Stimulated activated CD4-positive, alpha-beta T cell treated with anti-CD3 and anti-CD28 coated beads, Interleukin-12 subunit alpha, Interleukin-12 subunit beta, amount 100 ng/mL, for 4 hours (primary cell): ENCODE data around the gene DIS3L2.
"Not testable (repeated sequence)": the region's sequence is repeated elsewhere in the genome, so short reads cannot be mapped to it uniquely, and the experiment has no call there.

ENCODE experiments used
- DNase-seq: peaks from one replicate; pipeline ENCODE4 v3.0.0-alpha.2; 2020

Gene DIS3L2

GRCh38 chr2:231928901-231929725 lies 32.4 kb upstream of the DIS3L2 start:
- DNase-seq = no peak

DNA sequence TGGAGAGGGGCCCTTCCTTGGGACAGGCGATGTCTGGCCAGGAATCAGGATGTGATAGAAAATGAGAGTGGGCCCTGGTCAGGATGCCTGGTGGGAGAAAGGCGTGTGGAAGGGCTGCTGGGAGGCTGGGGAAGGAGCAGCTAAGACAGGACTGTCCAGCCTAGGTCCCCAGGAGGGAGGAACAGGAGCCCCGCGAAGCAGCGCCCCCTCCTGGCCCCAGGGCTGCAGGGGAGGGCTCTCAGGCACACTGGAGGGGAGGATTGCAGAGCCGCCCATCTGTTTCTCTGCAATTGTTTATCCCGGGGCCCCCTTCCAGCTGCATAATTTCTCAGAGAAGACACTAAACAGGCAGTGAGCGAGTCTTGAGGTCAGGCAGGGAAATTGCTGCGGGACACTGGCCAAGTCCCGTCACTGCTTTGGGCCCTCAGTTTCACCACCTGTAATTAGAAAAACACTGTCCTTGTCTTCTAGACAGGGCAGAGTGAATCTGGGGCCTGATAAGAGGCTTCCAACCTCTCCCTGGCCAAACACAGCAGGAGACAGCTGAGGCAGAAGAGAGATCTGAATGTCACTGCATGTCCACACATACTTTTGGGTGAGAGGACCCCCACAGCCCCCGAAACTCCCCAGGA lies 31.4 kb upstream of the DIS3L2 start:
- peak; percentile 17 for DNase-seq

GRCh38 chr2:231930593-231931281 lies 30.8 kb upstream of the DIS3L2 start:
- no peak for DNase-seq

DNA sequence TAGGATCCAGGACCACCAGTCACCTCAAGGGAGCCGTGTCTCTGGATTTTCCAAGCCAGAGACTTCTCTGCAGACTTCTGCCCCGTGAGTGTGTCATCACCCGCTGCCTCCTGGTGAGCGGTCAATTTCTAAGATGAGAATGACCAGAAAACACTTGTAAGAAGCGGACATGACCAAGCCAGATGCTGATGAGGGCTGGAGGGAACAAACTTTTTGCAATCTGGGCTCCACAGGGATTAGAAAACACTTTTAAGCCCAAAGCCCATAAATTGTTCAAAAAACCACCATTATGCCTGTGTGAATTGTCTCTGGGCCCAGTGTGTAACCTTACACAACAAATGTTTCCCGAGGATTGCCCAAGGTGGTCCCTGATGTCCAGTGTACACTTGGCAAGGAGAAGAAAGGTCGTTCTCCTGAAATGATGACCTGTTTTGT lies 30.0 kb upstream of the DIS3L2 start:
- no peak for DNase-seq

- no peak for DNase-seq
These were observed 28.9 kb upstream of the DIS3L2 start for GRCh38 chr2:231932711-231932970.

DNA sequence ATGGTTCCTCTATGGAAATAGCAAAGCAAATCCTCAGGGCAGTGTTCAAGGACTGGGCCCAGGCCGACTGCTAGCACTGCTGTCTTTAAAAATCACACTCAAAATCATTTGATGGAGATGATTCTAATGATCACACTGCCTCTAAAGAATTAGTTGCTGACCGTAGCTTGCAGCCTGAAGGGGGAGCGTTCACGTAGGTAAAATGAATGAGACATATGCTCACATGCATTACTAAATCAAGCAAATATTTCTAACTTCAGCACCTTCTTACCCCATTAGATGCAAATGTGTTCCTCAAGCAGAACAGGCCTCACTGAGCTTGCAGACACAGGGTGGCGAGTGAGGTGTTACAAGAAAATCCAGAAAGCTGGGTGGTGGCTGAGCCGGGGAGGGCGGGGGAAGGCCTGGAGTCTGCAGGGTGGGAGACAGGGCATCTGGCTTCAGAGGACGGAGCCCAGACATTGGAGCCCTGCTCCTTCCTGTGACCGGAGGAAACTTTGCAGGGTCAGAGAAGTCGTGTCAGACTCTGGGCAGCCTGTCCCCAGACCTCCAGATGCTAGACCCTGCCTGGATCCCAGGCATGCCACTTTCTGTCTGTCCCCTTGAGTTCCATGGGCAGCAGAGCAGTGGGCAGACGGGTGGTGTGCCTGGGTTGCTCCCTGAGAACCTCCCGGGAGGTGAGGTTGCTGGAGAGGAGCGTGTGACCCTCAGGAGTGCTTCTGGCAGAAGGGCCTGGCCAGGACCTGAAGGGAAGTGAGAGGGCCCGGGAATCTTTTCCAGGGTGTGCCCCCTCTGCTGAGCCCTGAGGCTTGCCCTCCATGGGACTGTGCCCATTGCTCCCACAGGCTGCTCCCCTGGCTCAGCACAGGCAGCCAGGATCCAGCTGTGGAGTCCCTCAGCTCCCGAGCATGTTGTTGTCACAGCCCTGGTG lies 28.3 kb upstream of the DIS3L2 start:
- no peak for DNase-seq

- DNase-seq = no peak
These were observed 27.6 kb upstream of the DIS3L2 start for GRCh38 chr2:231933916-231934401.

DNA sequence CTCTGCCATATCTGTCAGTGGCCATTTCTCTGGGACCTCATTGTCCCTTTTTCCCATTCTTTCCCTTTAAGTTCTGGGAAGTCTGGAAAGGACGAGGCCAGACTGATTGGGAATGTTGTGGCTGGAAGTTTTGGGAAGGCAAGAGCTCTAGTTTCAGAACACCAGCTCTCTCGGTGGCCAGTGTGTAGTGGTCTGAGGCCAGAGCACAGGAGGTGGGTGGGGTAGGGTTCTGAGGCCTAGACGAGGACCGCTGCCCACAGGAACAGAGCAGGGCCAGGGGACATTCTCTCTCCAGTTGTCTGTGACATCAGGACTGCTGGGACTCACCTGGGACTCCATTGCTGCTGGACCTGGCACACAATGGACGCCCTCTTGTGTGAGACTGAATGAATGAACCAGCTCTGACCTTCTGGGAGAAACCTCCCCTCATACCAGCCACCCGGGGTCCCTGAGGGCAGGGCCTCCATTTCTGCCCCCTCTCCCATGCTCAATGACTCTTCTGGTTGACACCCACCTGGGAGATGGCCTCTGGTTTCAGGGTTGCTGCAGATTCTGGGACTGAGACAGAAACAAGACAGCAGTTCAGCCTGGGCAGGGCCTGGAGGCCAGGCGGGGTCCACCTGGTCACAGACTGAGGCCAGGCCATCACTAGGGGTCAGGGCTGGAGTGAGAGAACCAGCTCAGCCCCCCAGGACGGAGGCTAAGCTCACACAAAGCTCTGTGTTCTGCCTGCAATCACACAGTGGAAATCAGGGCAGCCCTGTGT lies 26.9 kb upstream of the DIS3L2 start:
- DNase-seq = no peak

DNA sequence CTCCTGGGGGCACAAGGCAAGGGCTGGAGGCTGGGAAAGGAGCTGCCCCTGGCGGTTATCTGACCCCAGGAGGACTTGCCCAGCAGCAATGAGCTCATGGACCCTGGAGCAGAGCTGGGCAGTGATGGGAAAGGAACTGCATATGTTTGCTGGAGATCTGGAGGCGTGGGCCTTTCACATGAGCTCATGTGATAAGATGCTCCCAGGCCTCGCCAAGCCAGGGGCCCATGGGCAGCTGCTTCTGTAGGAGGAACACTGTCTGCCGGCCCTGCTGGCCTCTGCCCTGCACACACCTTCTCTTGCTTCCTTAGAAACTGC lies 26.3 kb upstream of the DIS3L2 start:
- DNase-seq = no peak

- no peak for DNase-seq
These were observed 25.7 kb upstream of the DIS3L2 start for GRCh38 chr2:231935815-231936214.

GRCh38 chr2:231936491-231936890 lies 25.0 kb upstream of the DIS3L2 start:
- no peak for DNase-seq

DNA sequence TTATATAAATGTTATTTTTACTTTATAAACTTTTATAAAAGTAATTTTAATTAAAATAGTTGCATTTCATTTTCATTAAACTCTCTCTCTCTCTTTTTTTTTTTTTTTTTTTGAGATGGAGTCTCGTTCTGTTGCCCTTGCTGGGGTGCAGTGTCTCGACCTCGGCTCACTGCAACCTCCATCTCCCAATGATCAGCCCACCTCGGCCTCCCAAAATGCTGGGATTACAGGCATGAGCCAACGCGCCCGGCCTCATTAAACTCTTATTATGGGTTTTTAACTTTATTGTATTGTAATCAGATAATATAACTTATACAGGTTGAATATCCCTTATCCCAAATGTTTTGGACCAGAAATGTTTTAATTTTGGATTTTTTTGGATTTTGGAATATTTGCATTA lies 24.5 kb upstream of the DIS3L2 start:
- no peak for DNase-seq

GRCh38 chr2:231939022-231939421 lies 22.5 kb upstream of the DIS3L2 start:
- no peak for DNase-seq

DNA sequence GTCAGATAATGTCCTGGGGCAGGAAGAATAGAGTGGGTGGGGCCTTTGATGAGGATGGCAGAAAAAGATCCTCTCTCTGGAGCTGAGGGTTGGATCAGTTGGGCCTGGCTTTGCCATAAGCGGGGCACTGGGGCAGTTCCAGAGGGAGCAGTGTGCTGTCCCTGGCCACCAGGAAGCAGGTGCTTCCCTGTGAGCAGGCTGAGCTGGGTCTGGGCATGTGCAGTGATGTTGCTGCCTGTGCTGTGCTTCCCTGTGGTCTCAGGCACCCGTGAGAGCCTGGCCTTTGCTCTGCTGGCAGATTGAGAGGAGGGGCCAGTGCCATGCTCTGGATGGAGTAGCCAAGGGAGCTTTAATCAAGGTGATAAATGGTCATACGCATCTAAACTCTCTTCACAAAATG lies 20.7 kb upstream of the DIS3L2 start:
- DNase-seq = no peak

GRCh38 chr2:231941673-231942072 lies 19.8 kb upstream of the DIS3L2 start:
- no peak for DNase-seq

DNA sequence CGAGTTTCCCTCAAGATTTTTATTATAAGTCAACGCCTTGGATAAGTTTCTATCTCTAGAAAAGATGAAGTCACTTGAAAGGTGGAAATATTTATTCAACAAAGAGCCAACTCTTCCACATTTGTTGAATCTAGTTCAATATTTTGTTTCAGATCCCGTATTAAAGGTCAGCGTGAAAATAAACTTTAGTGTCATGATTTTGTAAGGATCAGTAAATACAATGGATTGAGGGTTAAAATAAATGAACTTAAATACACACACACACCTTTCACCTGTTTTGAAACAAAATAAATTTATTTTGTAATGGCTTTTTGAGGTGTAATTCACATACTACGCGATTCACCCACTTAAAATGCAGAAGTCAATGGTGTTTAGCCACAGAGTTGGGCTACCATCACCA lies 19.3 kb upstream of the DIS3L2 start:
- DNase-seq = no peak

GRCh38 chr2:231946241-231946814 lies 15.2 kb upstream of the DIS3L2 start:
- no peak for DNase-seq

DNA sequence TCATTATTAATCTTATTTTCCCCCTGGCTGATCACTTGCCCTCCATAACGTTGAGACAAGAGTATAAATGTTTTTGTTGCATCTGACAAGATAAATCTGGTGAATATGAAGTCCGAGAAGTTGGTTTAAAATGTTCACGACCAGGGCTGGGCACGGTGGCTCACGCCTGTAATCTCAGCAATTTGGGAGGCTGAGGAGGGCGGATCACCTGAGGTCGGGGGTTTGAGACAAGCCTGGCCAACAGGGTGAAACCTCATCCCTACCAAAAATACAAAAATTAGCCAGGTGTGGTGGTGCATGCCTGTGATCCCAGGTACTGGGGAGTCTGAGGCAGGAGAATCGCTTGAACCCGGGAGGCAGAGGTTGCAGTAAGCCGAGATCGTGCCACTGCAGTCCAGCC lies 14.4 kb upstream of the DIS3L2 start:
- not testable (repeated sequence) for DNase-seq

DNA sequence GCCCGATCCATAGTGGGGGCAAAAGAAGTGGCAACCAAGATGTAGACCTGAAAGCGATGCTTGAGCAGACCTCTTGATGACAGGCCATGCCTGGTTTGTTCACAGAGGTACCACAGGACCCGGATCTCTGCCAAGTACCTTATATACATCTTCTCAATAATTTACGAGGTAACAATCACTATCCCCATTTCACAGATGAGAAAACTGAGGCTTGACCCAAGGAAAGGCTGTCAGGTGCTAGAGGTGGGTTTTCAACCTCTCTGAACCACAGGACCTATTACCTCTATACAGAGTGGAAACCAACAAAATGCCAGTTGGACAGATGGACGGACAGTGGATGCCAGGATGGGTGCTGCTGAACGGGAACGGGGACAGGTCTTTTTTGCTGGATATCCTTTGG lies 13.8 kb upstream of the DIS3L2 start:
- DNase-seq = no peak

DNA sequence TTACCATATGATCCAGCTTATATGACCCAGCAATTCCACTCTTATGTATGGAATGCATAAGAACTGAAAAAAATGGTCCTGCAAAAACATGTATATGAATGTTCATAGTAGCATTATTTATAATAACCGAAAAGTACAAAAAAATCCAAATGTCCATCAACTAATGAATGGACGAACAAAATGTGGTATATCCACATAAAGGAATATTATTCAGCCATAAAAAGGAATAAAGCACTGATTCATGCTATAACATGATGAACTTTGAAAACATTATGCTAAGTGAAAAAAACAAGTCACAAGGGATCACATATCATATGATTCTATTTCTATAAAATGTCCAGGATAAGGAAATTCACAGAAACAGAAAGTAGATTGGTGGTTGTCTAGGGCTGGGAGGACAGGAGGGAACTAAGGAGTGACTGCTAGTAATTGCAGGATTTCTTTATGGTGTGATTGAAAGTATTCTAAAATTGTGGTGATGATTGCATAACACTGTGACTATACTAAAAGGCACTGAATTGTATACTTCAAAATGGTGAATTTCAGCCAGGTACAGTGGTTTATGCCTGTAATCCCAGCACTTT lies 10.0 kb upstream of the DIS3L2 start:
- no peak for DNase-seq

DNA sequence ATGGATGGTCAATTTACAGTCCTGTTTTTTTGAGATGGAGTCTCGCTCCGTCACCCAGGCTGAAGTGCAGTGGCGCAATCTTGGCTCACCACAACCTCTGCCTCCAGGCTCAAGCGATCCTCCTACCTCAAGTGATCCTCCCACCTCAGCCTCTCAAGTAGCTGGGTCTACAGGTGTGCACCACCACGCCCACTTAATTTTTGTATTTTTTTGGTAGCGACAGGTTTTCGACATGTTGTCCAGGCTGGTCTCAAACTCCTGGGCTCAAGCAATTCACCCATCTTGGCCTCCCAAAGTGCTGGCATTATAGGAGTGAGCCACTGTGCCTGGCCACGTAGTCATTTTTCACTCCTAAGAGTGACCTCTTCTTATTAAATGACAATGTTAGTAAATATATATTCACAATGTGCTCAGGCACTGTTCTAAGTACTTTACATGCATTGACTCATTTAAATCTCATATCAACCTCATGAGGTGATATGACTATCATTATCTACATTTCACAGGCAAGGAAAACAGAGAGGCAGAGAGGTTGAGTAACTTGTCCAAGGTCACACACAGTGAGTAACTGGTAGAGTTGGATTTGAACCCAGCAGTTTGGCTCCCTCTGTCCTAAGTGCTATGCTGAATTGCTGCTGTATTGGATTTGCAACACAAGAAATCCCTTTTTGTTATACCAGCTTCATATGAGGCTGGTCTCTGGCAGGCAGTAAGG lies 5.6 kb upstream of the DIS3L2 start:
- no peak for DNase-seq
